K562 (cell line): ENCODE measurements around the gene SUN5. TPM values are rescaled to one million over a fixed set of nuclear protein-coding genes. Genes with fewer than 3 reads are reported as not detected.

ENCODE experiments used
- ATAC-seq: fragments of 200-7000 bp; cut with Tn5 transposase; 3 replicates; pipeline ENCODE4 v1.9.1; 2020; ENCODE audit warnings: moderate library complexity
- BruUV-seq: library from RNA; stranded (reverse); fragments of 400-500 nt; replicated peaks from 2 replicates; lab custom pipeline; 2021; lab: Mats Ljungman, UMichigan
- CTCF ChIA-PET: fragments of 300-600 bp; formaldehyde crosslinking; extraction: SDS; loops from one replicate; lab custom pipeline; 2021; ENCODE audit warnings: low intra/inter-chr PET ratio; lab: Yijun Ruan, JAX
- POLR2A ChIA-PET: fragments of 300-600, 350-650 bp; sonication (Branson Sonifier 250); formaldehyde crosslinking; extraction: SDS; loops from one replicate; lab custom pipeline; 2021; ENCODE audit warnings: antibody characterized with exemption, inconsistent platforms; lab: Yijun Ruan, JAX
- DNase-seq, 4 experiments: peaks; one replicate each; pipeline versions ENCODE4 v3.0.0 to v3.0.0-alpha.2; 2011 to 2018; ENCODE audit warnings: low spot score in 3 of 4, mixed read lengths in 3 of 4; ENCODE audit errors: extremely low read depth in 1 of 4
- FAIRE-seq: peaks from 2 replicates; lab custom pipeline; 2011; peaks lifted over from hg19 to GRCh38; lab: Jason Lieb, UNC
- H2AFZ ChIP-seq: 2 replicates; pipeline ENCODE4 v1.6.0; 2011; ENCODE audit warnings: low read depth, low read length, control low read depth, inconsistent platforms
- H3K27ac ChIP-seq: fragments of 200-600 bp; 3 replicates; pipeline ENCODE4 v1.8.0; 2011; ENCODE audit warnings: low read depth, mild to moderate bottlenecking, control low read depth, inconsistent platforms, low read length, moderate library complexity, mixed read lengths; ENCODE audit errors: extremely low read depth
- H3K27me3 ChIP-seq, 2 experiments: fragments of 300-600 bp in 1 of 2; 2 replicates in 1 of 2; 3 replicates in 1 of 2; pipeline versions ENCODE4 v1.6.0 to v1.8.0; 2011; ENCODE audit warnings: inconsistent platforms in 2 of 2, low read length in 2 of 2, mild to moderate bottlenecking in 1 of 2, mixed read lengths in 1 of 2, moderate library complexity in 1 of 2; ENCODE audit not compliant: control insufficient read depth in 2 of 2, insufficient read depth in 2 of 2
- H3K36me3 ChIP-seq: fragments of 300-600 bp; 3 replicates; pipeline ENCODE4 v1.8.0; 2011; ENCODE audit warnings: mild to moderate bottlenecking, low read length, inconsistent platforms; ENCODE audit not compliant: control insufficient read depth, insufficient read depth
- H3K4me1 ChIP-seq, 2 experiments: fragments of 200-600 bp in 1 of 2; replicated peaks in 1 of 2; 2 replicates in 1 of 2; 3 replicates in 1 of 2; pipeline versions ENCODE4 v1.5.1 to v1.8.0; 2011; ENCODE audit warnings: inconsistent platforms in 2 of 2, low read length in 2 of 2, mild to moderate bottlenecking in 1 of 2, mixed read lengths in 1 of 2, moderate library complexity in 1 of 2; ENCODE audit not compliant: control insufficient read depth in 2 of 2, insufficient read depth in 2 of 2
- H3K4me2 ChIP-seq: 2 replicates; pipeline ENCODE4 v1.6.1; 2011; ENCODE audit warnings: low read length, control low read depth, inconsistent platforms, mixed read lengths; ENCODE audit not compliant: insufficient read depth
- H3K4me3 ChIP-seq: fragments of 200-600 bp; sonication (generic), shearing (Covaris generic); 2 replicates; pipeline ENCODE4 v1.5.1; 2016; ENCODE audit warnings: control low read depth, inconsistent platforms
- H3K79me2 ChIP-seq: fragments of 200-600 bp; 3 replicates; pipeline ENCODE4 v1.8.0; 2011; ENCODE audit warnings: low read length, inconsistent platforms; ENCODE audit not compliant: control insufficient read depth, insufficient read depth
- H3K9ac ChIP-seq, 2 experiments: 2 replicates each; pipeline versions ENCODE4 v1.6.0 to v1.6.1; 2011; ENCODE audit warnings: low read depth in 2 of 2, low read length in 2 of 2, control low read depth in 1 of 2, inconsistent platforms in 1 of 2, mild to moderate bottlenecking in 1 of 2, mixed read lengths in 1 of 2; ENCODE audit not compliant: insufficient read depth in 1 of 2
- H3K9me1 ChIP-seq: one replicate; pipeline ENCODE4 v1.6.0; 2011; ENCODE audit warnings: inconsistent platforms, mild to moderate bottlenecking, low read length, moderate library complexity; ENCODE audit not compliant: control insufficient read depth, insufficient read depth
- H3K9me3 ChIP-seq: replicated peaks from 2 replicates; pipeline ENCODE4 v1.5.1; 2011; ENCODE audit warnings: low read depth, low read length, inconsistent platforms; ENCODE audit not compliant: control insufficient read depth, insufficient read depth
- H4K20me1 ChIP-seq: replicated peaks from 2 replicates; pipeline ENCODE4 v1.6.1; 2011; ENCODE audit warnings: low read length, inconsistent platforms, mixed read lengths; ENCODE audit not compliant: control insufficient read depth, insufficient read depth
- E2F3 ChIP-seq: fragments of 250-450 bp; sonication (Bioruptor Pico); IDR thresholded peaks from 2 replicates; pipeline ENCODE4 v1.4.0; 2020; ENCODE audit warnings: mild to moderate bottlenecking
- GABPA ChIP-seq: fragments of 200-800 bp; sonication (Bioruptor generic); conservative IDR thresholded peaks from 2 replicates; pipeline ENCODE4 v1.6.1; 2016; ENCODE audit warnings: low read depth, missing genetic modification characterization, missing compliant biosample characterization
- HOMEZ ChIP-seq: fragments of 250-450 bp; sonication (Bioruptor Pico); IDR thresholded peaks from 2 replicates; pipeline ENCODE4 v1.4.0; 2020; ENCODE audit warnings: mild to moderate bottlenecking, moderate library complexity
- KLF16 ChIP-seq: IDR thresholded peaks from 2 replicates; pipeline ENCODE4 v1.6.1; 2016; ENCODE audit warnings: antibody characterized with exemption
- NCOA1 ChIP-seq: fragments of 450-650 bp; IDR thresholded peaks from 2 replicates; pipeline ENCODE4 v1.6.1; 2016; ENCODE audit warnings: low read depth
- PHF20 ChIP-seq: fragments of 450-650 bp; IDR thresholded peaks from 2 replicates; pipeline ENCODE4 v1.6.1; 2018; ENCODE audit not compliant: partially characterized antibody
- PHTF2 ChIP-seq: fragments of 250-450 bp; sonication (Bioruptor Pico); IDR thresholded peaks from 2 replicates; pipeline ENCODE4 v1.5.0; 2021; ENCODE audit warnings: mild to moderate bottlenecking
- POLR2AphosphoS5 ChIP-seq: IDR thresholded peaks from 2 replicates; pipeline ENCODE4 v1.6.1; 2011; ENCODE audit warnings: mild to moderate bottlenecking, low read depth, low read length, moderate library complexity; ENCODE audit not compliant: control insufficient read depth, insufficient read depth
- ZNF324 ChIP-seq: fragments of 250-450 bp; sonication (Bioruptor Pico); IDR thresholded peaks from 2 replicates; pipeline ENCODE4 v1.4.0; 2020; ENCODE audit warnings: mild to moderate bottlenecking
- WGBS: fragments of 100-300 bp; shearing (Covaris generic); methylation state at CpG from one replicate; pipeline ENCODE4 v1.1.6; 2016; ENCODE audit warnings: low coverage, mixed read lengths; ENCODE audit not compliant: insufficient coverage; ENCODE audit errors: missing lambda C conversion rate; 5-methylcytosine and 5-hydroxymethylcytosine counted together
- in situ Hi-C: fragments of 300-500 bp; cut with MboI; formaldehyde crosslinking; loops from 4 replicates; pipeline ENCODE4 v1.15.0; 2018; ENCODE audit warnings: inconsistent platforms, mixed read lengths
- intact Hi-C: fragments of 100-400 bp; cut with micrococcal nuclease; formaldehyde crosslinking; loops from 2 replicates; pipeline ENCODE4 v1.14.2; 2022
- polyA plus RNA-seq, 8 experiments: library from polyadenylated mRNA; depleted of rRNA in 4 of 8; stranded (reverse) in 5 of 8; unstranded in 3 of 8; fragments of >200 nt; fragmentation: Nextera tagmentation in 2 of 8; fragmentation: Illumina TruSeq in 1 of 8; extraction: Ambion mirVana in 2 of 8; extraction: Trizol in 1 of 8; gene quantifications; 2 replicates each; pipeline versions ENCODE4 v1.2.1 to v1.2.3, GENCODE V29; 2011 to 2014; ENCODE audit warnings: inconsistent platforms in 1 of 8, missing spikeins in 1 of 8
- total RNA-seq, 7 experiments: library from RNA; depleted of rRNA in 6 of 7; stranded (reverse); fragments of >200 nt in 6 of 7; fragmentation: Illumina TruSeq in 2 of 7; extraction: Trizol in 2 of 7; gene quantifications; 2 replicates each; pipeline versions ENCODE4 v1.2.1 to v1.2.3, GENCODE V29; 2011 to 2021; ENCODE audit warnings: low replicate concordance in 1 of 7
- TF ChIP-seq, protein P1 (sequence below): sonication (generic); formaldehyde crosslinking; IDR thresholded peaks from 2 replicates; pipeline ENCODE4 v1.8.0; 2022; ENCODE audit warnings: missing genetic modification reagents, mild to moderate bottlenecking, borderline replicate concordance

The SUN5 gene
- total and polyA plus RNA-seq, 9 of the 15 experiments (the other 6 are each of a cell fraction or from before 2014, with no cell fraction given): not detected

DNA sequence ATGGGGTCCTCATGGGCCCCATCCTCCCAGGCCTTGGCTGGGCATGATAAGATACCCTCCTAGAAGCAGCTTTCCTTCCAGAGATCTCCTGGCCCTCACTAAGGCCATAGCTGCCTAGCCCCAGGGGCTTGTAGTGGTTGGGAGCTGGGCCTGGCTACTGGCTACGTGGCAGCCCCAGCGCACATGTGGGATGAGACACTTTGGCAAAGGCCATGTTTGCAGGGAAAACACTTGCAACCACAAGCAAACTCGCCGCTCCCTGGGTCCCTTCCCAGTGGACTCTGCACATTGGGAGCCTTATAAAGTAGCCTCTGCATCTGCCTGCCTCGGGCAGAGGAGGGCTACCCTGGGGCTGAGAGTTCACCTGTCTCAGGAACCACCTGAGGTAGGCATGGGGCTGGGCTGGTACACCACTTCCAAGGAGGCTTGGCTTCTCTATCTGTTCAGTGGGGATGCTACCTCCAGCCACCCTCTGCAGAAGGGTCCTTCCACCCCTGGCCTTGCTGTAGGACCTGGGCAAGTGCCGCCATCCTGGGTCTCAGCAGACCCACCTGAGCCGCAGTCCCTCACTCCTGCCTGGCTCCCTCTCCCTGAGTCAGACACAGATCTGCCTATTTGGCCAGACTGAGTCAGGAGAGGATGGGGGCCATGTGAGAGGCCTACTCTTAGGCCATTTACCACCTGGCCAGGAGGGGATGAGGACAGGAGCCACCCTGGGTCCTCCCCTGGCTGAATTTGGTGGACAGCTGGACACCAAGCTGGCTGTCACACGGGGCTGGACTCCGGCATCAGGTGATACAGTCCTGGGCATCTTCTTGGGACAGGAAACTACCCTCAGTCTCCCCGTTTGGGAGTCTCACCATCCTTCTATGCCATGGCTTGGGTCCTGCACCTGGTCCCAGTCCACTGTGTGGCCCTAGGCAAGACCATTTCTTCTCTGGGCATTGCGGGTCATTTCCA, 3.4 kb upstream of the SUN5 start, which contains the start of gene BPIFB2:
TSS of gene BPIFB2 (plus strand) at position 329 of the 960 bp plus-strand sequence. CDS start 871 bp downstream, outside the sequence.
- H3K9ac ChIP-seq: no peak within 1 kb of the TSS
- no peak for FAIRE-seq
- H3K79me2 ChIP-seq: no peaks in the 10 kb centered on the region
- no peak for DNase-seq
- POLR2A ChIA-PET: interaction anchor here (0.7 kb wide), 1 partner anchor 278 kb away, joined by 3 read pairs; no protein-coding TSS in a partner anchor
- H3K9me3 ChIP-seq: peaks cover 4% of the 10 kb centered on the region
- no peak within 1 kb of the TSS for H3K4me2 ChIP-seq
- H3K9me1 ChIP-seq: no peaks in the 10 kb centered on the region
- CTCF ChIA-PET: no interaction called here
- H3K4me1 ChIP-seq: no peaks in the 10 kb centered on the region
- H2AFZ ChIP-seq: no peak within 1 kb of the TSS
- no TSS peak for BruUV-seq
- no peak for TF ChIP-seq NCOA1
- no peak for TF ChIP-seq POLR2AphosphoS5
- TF ChIP-seq PHTF2 (CRISPR knock-in tag): no peak
- TF ChIP-seq ZNF324: no peak
- no peak for TF ChIP-seq E2F3
- no peak for TF ChIP-seq GABPA
- no peak for TF ChIP-seq PHF20
- no peak for TF ChIP-seq KLF16
- no peak for TF ChIP-seq HOMEZ
- TF ChIP-seq, protein P1, sequence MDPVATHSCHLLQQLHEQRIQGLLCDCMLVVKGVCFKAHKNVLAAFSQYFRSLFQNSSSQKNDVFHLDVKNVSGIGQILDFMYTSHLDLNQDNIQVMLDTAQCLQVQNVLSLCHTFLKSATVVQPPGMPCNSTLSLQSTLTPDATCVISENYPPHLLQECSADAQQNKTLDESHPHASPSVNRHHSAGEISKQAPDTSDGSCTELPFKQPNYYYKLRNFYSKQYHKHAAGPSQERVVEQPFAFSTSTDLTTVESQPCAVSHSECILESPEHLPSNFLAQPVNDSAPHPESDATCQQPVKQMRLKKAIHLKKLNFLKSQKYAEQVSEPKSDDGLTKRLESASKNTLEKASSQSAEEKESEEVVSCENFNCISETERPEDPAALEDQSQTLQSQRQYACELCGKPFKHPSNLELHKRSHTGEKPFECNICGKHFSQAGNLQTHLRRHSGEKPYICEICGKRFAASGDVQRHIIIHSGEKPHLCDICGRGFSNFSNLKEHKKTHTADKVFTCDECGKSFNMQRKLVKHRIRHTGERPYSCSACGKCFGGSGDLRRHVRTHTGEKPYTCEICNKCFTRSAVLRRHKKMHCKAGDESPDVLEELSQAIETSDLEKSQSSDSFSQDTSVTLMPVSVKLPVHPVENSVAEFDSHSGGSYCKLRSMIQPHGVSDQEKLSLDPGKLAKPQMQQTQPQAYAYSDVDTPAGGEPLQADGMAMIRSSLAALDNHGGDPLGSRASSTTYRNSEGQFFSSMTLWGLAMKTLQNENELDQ (CRISPR knock-in tag): no peak
- TF ChIP-seq, all 486 proteins: peak for 0
- 0% methylated on average over 11 of the region's 11 CpGs for WGBS
- Histone ChIP-seq H3K36me3 (no peaks in the 10 kb centered on the region), H3K27me3 (peaks cover 6 to 39% of the 10 kb centered on the region in 2 experiments; a peak in 4 of 5 replicates), H3K27ac (no peak within 1 kb of the TSS), H4K20me1 (no peaks in the 10 kb centered on the region), H3K4me3 (no peak within 1 kb of the TSS)
- ATAC-seq: no peak
- intact Hi-C loops (no loop called here), in situ Hi-C loops (no loop called here)
